Embryonic facial prominence (tissue), 1 donor: ENCODE results near the gene IGF1R.

Experiments
- DNase-seq: peaks from one replicate; pipeline ENCODE4 v3.0.0-alpha.2; 2016; ENCODE audit errors: extremely low spot score

IGF1R gene

GRCh38 chr15:98671060-98672008 lies 23.0 kb downstream of the IGF1R start:
- DNase-seq: no peak

- no peak for DNase-seq
Measured at GRCh38 chr15:98673133-98673532, 24.8 kb downstream of the IGF1R start.

- no peak for DNase-seq
Measured at GRCh38 chr15:98674336-98674735, 26.0 kb downstream of the IGF1R start.

GRCh38 chr15:98676586-98677270 lies 28.4 kb downstream of the IGF1R start:
- no peak for DNase-seq

- DNase-seq: no peak
Measured at GRCh38 chr15:98677345-98678059, 29.2 kb downstream of the IGF1R start.

- DNase-seq: no peak
Measured at GRCh38 chr15:98678484-98678883, 30.1 kb downstream of the IGF1R start.

- DNase-seq: no peak
Measured at GRCh38 chr15:98681061-98681460, 32.7 kb downstream of the IGF1R start.

- no peak for DNase-seq
Measured at GRCh38 chr15:98682992-98683701, 34.8 kb downstream of the IGF1R start.

GRCh38 chr15:98683831-98684230 lies 35.5 kb downstream of the IGF1R start:
- no peak for DNase-seq

GRCh38 chr15:98684436-98684835 lies 36.1 kb downstream of the IGF1R start:
- no peak for DNase-seq

- DNase-seq: no peak
Measured at GRCh38 chr15:98684995-98685525, 36.7 kb downstream of the IGF1R start.

GRCh38 chr15:98686983-98687382 lies 38.6 kb downstream of the IGF1R start:
- no peak for DNase-seq

GRCh38 chr15:98689431-98689861 lies 41.1 kb downstream of the IGF1R start:
- DNase-seq: no peak

- no peak for DNase-seq
Measured at GRCh38 chr15:98690272-98690950, 42.1 kb downstream of the IGF1R start.

GRCh38 chr15:98692213-98692612 lies 43.9 kb downstream of the IGF1R start:
- DNase-seq: no peak

GRCh38 chr15:98694161-98694560 lies 45.8 kb downstream of the IGF1R start:
- no peak for DNase-seq

GRCh38 chr15:98698792-98699191 lies 50.5 kb downstream of the IGF1R start:
- no peak for DNase-seq

- no peak for DNase-seq
Measured at GRCh38 chr15:98699591-98700424, 51.5 kb downstream of the IGF1R start.

- no peak for DNase-seq
Measured at GRCh38 chr15:98700519-98700918, 52.2 kb downstream of the IGF1R start.
